GM18526 (cell line): ENCODE measurements around the gene GCH1.

Source experiments
- POLR2A ChIP-seq: IDR thresholded peaks from 3 replicates; pipeline ENCODE4 v1.6.1; 2011; ENCODE audit not compliant: insufficient read length; ENCODE audit errors: extremely low read depth

The GCH1 gene

DNA sequence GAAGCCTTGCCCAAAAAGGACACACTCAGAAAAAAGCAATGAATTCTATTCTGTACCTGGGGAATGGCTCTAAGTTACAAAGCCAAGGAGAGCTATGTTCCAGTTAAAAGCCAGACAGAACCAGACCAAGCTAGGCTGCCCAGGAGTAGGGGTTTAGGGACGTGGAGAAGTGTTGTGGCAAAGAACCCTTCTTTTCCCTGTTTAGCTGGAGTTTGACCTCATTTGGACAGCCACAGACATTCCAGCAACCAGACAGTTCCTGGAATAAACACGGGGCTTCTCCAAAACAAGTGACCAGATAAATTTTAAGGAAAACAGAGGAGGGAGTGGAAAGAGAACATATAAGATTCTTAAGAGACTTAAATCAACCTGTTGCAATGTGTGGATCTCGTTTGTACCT lies 62.3 kb downstream of the GCH1 start:
- no peak for TF ChIP-seq POLR2A

DNA sequence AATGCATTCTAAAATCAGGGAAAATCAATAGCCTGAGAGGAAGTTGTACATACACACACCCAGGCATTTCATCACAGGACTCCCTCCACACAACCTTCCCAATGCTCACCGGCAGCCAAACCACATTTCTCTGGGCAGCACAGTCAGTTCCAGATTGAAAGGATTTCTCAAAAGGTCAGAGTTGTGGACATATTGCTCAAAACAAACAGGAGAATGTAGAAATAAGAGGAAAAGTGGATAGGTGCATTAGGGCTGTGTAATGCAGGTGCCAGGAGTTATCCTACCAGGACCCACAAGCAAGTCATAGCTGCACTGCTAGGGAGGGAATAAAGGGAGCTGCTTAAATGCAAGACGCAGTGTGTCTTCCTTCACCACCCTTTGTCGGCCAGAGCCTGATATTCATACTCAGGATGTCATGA lies 62.9 kb downstream of the GCH1 start:
- TF ChIP-seq POLR2A, result no peak

DNA sequence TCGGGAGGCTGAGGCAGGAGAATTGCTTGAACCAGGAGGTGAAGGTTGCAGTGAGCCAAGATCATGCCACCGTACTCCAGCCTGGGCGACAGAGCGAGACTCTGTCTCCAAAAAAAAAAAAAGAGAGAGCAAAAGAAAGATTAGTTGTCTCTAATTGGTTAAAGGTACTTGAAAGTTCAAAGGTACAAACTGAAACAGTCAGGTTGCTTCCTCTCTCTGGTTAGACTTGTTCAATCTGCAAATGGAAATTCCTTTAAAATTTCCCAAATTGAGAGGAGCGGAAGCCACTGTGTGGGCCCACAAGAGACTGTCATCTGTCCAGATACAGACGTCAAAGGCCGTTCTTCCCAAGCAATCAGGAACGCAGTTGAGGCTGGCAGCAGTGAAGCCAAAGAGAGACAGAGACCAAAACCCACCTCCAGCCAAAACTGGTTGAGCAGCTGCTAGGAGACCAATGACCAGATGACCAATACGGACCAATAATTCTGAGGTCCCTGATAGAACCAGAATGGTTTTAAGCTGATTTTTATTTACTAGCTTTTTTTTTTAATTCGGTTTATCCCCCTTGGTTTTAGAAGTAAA lies 63.6 kb downstream of the GCH1 start:
- TF ChIP-seq POLR2A, result no peak

DNA sequence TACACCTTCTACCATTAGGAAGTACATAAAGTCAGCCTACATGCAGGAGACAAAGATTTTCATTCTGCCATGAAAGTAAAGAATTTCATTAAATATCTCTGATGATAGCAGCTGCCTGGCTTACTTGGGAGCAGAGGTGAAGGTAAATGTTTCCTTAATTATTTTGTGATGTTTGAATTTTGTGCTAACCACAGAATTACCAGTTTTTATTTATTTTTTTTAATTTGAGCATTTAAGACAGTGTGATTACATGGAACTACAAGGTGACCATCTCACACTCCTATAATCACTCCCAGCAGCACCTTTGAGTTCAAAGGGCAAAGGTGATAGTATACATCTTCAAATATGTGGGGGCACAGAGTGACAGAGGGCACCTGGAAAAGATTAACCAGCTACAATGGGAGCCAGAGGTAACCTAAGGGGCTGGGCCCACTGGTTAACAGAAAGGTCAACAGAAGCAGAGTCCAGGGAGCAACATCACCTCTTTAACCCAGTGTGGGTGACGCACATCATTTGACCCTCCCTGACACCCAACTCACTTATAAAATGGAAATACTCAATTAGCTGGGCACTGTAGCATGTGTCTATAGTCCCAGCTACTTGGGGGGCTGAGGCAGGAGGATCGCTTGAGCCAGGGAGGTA lies 65.0 kb downstream of the GCH1 start:
- no peak for TF ChIP-seq POLR2A

DNA sequence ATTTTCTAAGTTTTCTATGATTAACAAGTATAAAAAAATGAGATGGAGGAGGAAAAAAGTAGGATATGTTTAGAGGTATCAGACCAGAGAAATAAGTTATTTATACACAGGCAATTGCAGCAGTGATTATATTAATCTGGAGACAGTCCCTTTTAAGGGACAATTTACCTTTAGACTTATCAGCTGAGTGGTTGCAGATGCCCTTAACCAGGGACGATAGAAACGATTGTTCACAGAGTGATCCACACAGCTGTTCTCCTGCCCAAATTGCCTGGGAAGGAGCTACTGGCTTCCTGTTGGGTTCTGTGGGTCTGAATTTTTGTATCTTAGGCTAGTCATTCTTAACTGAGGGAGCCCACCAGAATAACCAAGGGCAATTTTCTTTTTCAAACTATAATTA lies 66.4 kb downstream of the GCH1 start:
- TF ChIP-seq POLR2A, result no peak

DNA sequence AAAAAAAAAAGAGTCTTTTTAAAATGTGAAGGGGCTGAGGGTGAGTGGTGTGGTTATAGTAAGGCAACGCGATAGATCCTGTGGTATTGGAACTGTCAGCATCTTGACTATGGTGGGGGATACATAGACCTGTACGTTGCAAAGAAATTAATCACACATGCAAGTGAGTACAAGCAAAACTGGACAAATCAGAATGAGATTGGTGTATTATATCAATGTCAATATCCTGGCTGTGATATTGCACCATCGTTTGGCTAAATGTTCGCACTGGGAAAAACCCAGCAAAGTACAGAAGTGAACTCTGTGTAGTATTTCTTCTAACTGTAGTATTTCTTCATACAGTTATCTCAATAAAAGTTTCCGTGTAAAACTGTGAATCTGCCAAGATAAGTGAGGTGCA lies 67.9 kb downstream of the GCH1 start:
- no peak for TF ChIP-seq POLR2A

DNA sequence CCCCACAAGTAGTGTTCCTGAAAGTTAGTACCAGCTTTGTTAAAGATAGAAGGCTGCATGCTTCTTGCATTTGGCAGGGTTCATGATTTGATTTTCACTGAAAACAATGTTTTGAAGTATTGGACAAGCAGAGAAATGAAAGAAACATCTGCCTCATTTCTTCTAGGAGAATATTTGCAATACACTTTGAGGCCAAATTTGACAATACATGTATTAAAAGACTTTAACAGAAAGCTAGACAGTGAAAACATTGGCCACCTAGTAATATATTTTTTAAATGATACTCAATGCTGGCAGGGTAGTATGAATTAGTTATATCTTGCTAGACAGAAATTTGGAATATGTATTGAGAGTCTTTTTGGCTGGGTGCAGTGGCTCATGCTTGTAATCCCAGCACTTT lies 68.5 kb downstream of the GCH1 start:
- TF ChIP-seq POLR2A, result no peak

DNA sequence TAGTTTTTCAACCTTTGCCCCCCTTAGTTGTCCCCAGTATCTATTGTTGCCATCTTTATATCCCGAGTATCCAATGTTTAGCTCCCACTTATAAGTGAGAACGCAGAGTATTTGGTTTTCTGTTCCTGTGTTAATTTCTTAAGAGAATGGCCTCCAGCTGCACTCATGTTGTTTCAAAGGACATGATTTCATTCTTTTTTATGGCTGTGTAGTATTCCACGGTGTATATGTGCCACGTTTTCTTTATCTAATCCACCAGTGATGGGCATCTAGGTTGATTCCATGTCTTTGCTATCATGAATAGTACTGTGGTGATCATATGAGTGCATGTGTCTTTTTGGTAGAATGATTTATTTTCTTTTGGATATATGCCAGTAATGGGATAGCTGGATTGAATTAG lies 72.0 kb downstream of the GCH1 start:
- TF ChIP-seq POLR2A, result no peak

DNA sequence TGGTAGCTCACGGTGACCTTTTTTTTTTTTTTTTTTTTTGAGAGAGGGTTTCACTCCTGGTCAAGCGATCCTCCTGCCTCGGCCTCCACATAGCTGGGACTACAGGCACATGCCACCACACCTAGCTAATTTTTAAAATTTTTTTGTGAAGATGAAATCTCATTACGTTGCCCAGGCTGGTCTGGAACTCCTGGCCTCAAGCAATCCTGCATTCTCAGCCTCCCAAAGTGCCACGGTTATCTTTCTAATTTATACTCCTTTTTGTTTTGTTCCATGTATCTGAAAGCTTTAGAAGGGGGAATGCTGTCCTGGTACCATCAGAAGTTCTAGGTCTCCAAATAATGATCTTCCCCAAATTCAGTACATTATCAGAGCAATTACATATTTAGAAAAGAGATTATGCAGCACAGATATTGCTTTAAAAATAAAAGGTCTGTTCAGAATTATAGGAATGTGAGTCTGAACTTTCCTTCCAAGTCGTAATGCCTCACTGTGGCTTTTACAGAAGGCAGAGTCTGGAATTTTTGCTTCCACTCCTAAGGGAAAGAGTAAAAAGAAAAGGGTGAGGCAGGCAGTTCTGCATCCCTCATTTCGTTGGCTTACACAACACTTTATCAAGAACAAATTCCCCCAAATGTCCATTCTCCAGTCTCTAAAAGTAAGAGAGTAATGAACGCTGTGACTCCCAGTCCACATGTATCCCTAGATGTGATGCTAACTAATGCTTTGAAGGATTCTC lies 73.0 kb downstream of the GCH1 start:
- no peak for TF ChIP-seq POLR2A

DNA sequence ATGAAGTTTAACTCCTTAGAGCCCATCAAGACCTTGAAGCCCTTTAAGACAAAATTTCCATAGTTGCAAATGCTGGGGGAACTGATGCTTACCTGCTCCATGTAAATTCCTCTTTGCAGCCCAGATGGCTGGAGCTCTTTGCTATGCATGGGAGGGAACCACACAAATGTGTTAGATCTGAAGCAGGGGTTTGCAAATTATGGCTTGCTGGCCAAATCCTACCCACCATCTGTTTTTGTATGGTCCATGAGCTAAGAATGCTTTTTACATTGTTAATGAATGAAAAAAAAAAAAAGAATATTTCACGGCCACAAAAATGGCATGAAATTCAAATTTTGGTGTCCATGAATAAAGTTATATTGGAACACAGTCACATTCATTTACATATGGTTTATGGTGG lies 74.6 kb downstream of the GCH1 start:
- no peak for TF ChIP-seq POLR2A

DNA sequence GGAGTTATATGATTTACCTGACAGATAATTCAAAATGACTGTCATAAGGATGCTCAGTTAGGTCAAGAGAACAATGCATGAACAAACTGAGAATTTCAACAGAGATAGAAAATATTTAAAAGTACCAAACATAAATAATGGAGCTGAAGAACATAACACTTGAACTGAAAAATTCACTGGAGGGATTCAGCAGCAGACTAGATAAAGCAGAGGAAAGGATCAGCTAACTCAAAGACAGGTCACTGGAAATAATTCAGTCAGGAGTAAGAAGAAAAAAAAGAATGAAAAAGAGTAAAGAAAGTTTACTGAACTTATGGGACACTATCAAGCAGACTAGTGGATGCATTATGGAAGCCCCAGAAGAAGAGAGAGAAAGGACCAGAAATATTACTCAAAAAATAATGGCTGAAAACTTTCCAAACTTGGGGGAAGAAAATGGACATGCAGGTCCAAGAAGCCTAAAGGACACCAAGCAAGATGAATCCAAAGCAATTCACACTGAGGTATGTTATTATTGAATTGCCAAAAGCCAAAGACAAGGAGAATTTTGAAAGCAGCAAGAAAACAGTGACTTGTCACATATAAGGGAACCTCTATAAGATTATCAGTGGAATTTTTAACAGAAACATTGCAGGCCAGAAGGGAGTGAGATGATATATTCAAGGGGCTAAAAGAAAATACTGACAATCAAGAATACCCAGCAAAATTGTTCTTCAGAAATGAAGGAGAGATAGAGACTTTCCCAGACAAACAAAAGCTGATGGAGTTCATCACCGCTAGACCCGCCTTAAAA lies 78.7 kb downstream of the GCH1 start:
- TF ChIP-seq POLR2A, result no peak

DNA sequence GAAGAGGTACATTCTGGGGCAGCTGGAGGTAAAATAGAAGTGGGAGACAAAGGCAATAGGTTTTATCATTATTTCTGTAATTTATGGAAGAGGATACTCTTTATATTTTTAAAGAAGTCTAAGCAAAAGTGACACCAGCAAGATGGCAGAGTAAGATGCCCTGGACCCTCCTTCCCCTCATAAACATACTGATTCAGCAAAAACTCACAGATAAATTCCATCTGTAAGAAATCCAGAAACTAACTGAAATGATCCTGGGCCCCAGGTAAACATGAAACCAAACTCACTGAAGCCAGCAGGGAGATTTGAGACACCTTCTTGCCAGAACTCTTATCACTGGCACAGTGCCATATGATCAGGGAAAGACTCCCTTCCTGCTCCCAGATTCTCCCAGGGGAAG lies 79.9 kb downstream of the GCH1 start:
- no peak for TF ChIP-seq POLR2A

DNA sequence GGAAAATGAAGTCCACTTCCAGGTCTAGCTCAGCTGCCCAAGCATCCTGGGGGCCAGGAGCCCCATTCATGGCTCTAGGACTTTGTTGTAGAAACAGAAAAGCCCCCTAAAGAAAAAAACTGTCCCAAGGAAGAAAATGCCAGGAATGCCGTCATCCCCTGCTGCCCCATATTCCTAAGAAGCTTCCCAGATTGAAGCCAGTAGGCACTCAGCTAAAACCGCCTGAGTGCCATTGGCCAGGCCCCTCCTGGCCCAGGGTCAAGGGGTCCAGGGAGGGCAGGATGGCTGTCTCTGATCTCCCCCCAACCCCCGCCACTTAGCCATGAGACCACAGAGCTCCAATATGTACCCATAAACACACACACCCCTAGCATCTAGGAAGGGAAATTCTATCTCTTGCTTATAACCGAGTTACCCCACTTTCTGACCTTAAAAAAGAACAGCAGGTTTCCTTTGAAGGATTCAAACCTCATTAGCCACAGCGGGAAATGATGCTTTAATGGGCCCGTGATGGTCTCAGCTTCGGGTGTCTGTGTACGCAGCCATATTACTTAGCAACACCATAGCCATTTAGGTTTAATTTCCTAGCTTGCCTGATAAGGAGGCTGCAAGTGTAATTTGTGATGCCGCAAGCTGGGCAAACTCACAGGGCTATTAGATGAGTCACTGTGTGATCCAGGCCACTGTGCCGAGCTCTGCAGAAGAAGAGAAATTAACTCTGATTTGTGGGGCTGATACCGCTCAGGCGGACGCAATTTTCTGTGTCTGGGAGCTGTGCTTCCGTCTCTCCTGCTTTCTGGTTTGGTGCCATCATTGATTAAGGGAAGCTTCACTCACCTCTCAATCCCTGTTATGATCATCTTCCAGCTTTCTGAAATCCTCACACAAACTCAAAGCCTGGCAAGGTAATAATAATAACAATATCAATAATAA lies 84.2 kb downstream of the GCH1 start:
- TF ChIP-seq POLR2A, result no peak

DNA sequence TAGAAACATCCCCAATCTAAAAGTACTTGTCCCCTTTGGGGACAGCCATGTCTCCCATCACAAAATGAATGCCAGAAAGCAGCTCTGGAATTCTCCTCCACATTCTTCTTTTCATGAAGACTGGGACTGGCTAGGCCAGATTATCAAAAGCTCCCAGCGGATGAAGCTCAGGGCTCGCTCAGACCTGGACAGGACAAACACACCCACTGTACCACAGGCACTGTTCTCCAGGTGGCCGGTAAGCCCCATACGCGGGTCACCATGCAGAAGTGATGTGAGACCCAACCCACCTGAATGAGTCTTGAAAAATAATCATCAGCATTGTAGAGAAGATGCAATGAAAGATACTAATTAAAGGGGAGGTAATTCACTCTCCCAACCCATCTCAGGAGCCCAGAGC lies 85.1 kb downstream of the GCH1 start:
- TF ChIP-seq POLR2A, result no peak

DNA sequence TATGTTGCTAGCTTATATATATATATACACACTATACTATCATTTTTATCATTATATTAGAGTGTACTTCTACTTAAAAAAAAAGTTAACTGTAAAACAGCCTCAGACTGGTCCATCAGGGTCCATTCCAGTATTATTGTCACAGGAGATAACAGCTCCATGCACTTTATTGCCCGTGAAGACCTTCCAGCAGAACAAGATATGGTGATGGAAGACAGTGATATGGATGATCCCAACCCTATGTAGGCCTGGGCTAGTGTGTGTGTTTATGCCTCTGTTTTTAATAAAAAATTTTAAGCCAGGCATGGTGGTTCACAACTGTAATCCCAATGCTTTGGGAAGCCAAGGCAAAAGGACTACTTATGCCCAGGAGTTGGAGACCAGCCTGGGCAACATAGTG lies 86.2 kb downstream of the GCH1 start:
- TF ChIP-seq POLR2A, result no peak
